Stimulated activated naive B cell treated with anti-CD40 and anti-IgM and Interleukin-4, amounts not matched to agents 10 μg/mL and 1 μg/mL and 100 μg/mL, for 72 hours (primary cell): ENCODE measurements around the gene CALML6.
A peak's percentile ranks its signal among the peaks of the same experiment; 100 is the strongest.

ENCODE experiments used
- ATAC-seq, 2 donors: fragments of 150-1000 bp; cut with Tn5 transposase; replicated peaks; 2 replicates each; pipeline ENCODE4 v1.10.0; 2021; ENCODE audit warnings: moderate library complexity in 1 of 2
- DNase-seq: peaks from one replicate; pipeline ENCODE4 v3.0.0; 2021
- H3K27ac Mint-ChIP-seq: one replicate; pipeline ENCODE4 v1.8.0; 2022; ENCODE audit warnings: mild to moderate bottlenecking, mixed read lengths
- H3K27me3 Mint-ChIP-seq, 2 donors: one replicate each; pipeline ENCODE4 v1.8.0; 2022; ENCODE audit warnings: mixed read lengths in 2 of 2
- H3K36me3 Mint-ChIP-seq, 2 donors: one replicate each; pipeline ENCODE4 v1.8.0; 2022; ENCODE audit warnings: mixed read lengths in 2 of 2, mild to moderate bottlenecking in 1 of 2
- H3K4me1 Mint-ChIP-seq, 2 donors: one replicate each; pipeline ENCODE4 v1.8.0; 2022; ENCODE audit warnings: mixed read lengths in 2 of 2, mild to moderate bottlenecking in 1 of 2
- H3K4me3 Mint-ChIP-seq, 2 donors: one replicate each; pipeline ENCODE4 v1.8.0; 2022; ENCODE audit warnings: mild to moderate bottlenecking in 2 of 2, mixed read lengths in 2 of 2, moderate library complexity in 1 of 2
- H3K9me3 Mint-ChIP-seq, 2 donors: one replicate each; pipeline ENCODE4 v1.8.0; 2022; ENCODE audit warnings: mixed read lengths in 2 of 2, mild to moderate bottlenecking in 1 of 2

Gene CALML6, protein sequence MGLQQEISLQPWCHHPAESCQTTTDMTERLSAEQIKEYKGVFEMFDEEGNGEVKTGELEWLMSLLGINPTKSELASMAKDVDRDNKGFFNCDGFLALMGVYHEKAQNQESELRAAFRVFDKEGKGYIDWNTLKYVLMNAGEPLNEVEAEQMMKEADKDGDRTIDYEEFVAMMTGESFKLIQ

DNA sequence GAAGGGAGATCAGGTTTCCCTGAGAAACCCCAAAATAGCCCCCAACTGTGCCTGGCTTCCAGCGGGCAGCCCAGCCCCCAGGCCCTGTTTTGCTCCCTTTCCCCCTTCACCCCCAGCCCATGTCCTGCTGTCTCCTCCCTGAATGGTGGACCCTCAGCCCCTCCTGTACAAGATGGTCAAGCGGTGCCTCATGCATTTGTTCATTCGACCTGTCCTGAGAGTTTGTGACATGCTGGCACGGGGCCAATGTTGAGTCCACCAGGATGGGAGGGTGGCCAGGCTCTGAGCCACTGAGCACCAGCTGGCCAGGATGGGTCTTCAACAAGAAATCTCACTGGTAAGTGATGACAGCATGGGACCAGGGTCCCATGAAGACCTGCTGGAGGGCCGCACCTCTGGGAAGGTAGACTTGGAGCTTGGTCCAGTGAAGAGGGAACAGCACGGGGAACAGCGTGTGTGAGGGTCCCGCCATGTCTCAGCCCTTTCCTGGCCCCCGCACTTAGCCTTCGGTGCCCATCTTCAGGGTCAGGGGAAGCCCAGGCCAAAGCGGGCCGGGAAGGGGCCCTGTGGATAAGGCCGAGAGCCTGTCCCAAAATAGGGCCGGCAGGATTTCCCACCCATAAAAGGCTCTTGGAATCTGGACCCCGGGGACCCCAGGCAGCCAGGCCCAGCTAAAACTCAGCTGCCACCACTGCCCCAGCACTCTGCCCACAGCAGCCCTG lies at the start of gene CALML6:
CALML6 (plus strand) TSS at position 290 of the 722 bp plus-strand sequence; CDS start at position 311, 21 bp downstream.
- ATAC-seq = no peak
- Mint-ChIP-seq H3K9me3 (no peaks in the 10 kb centered on the region), H3K4me3 (no peak within 1 kb of the TSS), H3K27ac (peak within 1 kb of the TSS; percentile 62), H3K27me3 (peaks cover 5 to 11% of the 10 kb centered on the region in 2 donors), H3K4me1 (peaks cover 12 to 17% of the 10 kb centered on the region in 2 donors), H3K36me3 (no peaks in the 10 kb centered on the region)
- no peak for DNase-seq

- Mint-ChIP-seq H3K4me3 (no peak overlapping the region), H3K27me3 (no peaks in the 10 kb centered on the region), H3K27ac (no peak overlapping the region), H3K9me3 (no peaks in the 10 kb centered on the region), H3K4me1 (peaks cover 56 to 82% of the 10 kb centered on the region in 2 donors), H3K36me3 (peaks cover 16 to 43% of the 10 kb centered on the region in 2 donors)
- ATAC-seq = no peak
- DNase-seq = no peak
Observed at GRCh38 chr1:1867164-1867563, 47.9 kb upstream of the CALML6 start.

DNA sequence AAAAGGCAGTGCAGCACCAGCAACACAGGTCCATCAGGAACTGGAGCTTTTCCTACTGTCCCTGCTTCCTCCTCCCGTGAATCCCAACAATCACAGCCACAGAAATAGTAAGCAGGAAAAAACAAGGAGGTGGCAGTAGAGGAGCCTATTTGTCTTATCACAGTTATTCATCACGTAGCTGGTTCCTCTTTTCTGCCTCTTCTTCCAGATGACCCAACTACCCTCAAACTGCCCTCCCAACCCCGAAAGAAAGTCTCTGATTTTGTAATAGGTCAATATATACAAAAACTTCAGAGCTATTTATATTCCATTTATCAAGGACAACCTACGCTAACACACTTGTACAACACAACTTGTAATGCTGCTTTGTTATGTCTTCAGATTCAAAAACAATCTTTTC lies 45.6 kb upstream of the CALML6 start:
- Mint-ChIP-seq H3K4me3 (no peak overlapping the region), H3K27me3 (no peaks in the 10 kb centered on the region), H3K36me3 (peaks cover 30 to 40% of the 10 kb centered on the region in 2 donors), H3K4me1 (peaks cover 59 to 84% of the 10 kb centered on the region in 2 donors), H3K27ac (peak overlapping the region; percentile 91), H3K9me3 (no peaks in the 10 kb centered on the region)
- DNase-seq (no peak), ATAC-seq (peak; percentile 63 to 65)

DNA sequence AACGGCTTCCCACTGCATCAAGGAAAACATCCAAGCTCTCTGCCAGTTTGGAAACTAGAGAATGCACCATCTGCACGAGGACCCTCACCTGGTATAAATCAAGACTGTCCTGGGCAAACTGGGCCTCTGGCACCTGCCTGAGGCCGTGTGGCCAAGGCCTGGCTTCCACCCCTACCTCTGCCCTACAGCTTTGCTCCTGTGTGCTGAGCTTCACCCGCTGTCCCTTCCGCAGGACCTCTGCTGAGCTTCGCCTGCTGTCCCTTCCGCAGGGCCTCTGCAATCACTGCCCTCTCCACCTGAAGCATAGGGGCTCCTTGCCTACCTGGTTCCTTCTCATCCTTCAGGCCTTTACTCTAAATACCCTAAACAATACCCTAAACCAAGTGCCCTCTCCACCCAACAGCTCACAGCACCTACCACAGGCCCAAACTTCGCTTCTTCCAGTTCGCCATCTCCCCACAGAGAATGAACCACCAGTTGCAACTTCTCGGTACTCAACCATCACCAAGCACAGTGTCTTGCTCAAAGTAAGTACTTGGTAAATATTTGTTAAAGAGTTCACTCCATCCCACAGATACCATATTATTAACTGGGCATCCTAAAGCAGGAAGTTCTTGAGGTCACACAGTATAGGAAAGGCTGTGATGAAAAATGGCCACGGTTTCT lies 42.6 kb upstream of the CALML6 start:
- Mint-ChIP-seq H3K9me3 (no peaks in the 10 kb centered on the region), H3K27ac (peak overlapping the region; percentile 11), H3K36me3 (peaks cover 43 to 55% of the 10 kb centered on the region in 2 donors), H3K4me1 (peaks cover 58 to 86% of the 10 kb centered on the region in 2 donors), H3K4me3 (no peak overlapping the region), H3K27me3 (no peaks in the 10 kb centered on the region)
- ATAC-seq = no peak
- DNase-seq = no peak

DNA sequence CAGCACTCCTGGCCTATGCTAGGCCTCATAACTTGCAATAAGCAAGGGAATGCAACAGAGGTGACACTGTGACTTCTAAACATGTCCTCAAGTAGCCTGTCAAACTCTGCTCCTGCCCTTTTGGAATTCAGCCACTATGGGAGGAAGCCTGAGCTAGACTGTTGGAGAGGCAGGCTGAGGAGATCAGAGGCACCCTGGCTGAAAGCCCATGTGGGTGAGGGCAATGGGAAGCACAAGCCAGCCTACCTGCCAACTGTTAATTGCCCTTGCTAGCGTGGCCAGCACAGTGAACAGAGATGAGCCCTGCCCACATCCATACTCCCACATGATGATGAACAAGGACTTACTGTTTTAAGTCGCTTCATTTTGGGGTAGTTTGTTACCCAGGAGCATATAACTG lies 41.9 kb upstream of the CALML6 start:
- no peak for ATAC-seq
- Mint-ChIP-seq H3K36me3 (peaks cover 45 to 55% of the 10 kb centered on the region in 2 donors), H3K27me3 (no peaks in the 10 kb centered on the region)

DNA sequence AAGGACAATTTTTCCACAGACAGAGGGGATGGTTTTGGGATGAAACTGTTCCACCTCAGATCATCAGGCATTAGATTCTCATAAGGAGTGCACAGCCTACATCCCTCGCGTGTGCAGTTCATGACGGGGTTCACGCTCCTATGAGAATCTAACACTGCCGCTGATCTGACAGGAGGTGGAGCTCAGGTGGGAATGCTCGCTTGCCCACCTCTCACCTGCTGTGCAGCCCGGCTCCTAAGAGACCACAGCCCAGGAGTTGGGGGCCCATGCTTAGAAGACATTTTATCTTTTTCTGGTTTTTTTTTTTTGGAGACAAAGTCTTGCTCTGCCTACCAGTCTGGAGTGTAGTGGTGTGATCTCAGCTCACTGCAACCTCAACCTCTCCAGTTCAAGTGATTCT lies 40.2 kb upstream of the CALML6 start:
- H3K27me3 Mint-ChIP-seq = no peaks in the 10 kb centered on the region
- DNase-seq = no peak
- no peak for ATAC-seq
- no peaks in the 10 kb centered on the region for H3K9me3 Mint-ChIP-seq
- H3K36me3 Mint-ChIP-seq = peaks cover 55 to 60% of the 10 kb centered on the region in 2 donors
- H3K27ac Mint-ChIP-seq = no peak overlapping the region
- peaks cover 61 to 87% of the 10 kb centered on the region in 2 donors for H3K4me1 Mint-ChIP-seq
- no peak overlapping the region for H3K4me3 Mint-ChIP-seq

More for the DNA sequence above, 41.9 kb upstream of the CALML6 start:
- DNase-seq = no peak
- Mint-ChIP-seq H3K4me1 (peaks cover 61 to 87% of the 10 kb centered on the region in 2 donors), H3K27ac (peak overlapping the region; percentile 11), H3K9me3 (no peaks in the 10 kb centered on the region), H3K4me3 (no peak overlapping the region)

GRCh38 chr1:1875932-1876331 lies 39.1 kb upstream of the CALML6 start:
- ATAC-seq = peak in 1 of 2 donors; percentile 16
- Mint-ChIP-seq H3K9me3 (no peaks in the 10 kb centered on the region), H3K27me3 (no peaks in the 10 kb centered on the region), H3K4me1 (peaks cover 58 to 86% of the 10 kb centered on the region in 2 donors), H3K4me3 (peak overlapping the region in 1 of 2 donors; percentile 12), H3K27ac (peak overlapping the region; percentile 83), H3K36me3 (peaks cover 55 to 61% of the 10 kb centered on the region in 2 donors)
- no peak for DNase-seq

- Mint-ChIP-seq H3K27ac (peak overlapping the region; percentile 83), H3K9me3 (no peaks in the 10 kb centered on the region), H3K4me1 (peaks cover 58 to 86% of the 10 kb centered on the region in 2 donors), H3K4me3 (peak overlapping the region in 1 of 2 donors; percentile 12), H3K36me3 (peaks cover 52 to 60% of the 10 kb centered on the region in 2 donors), H3K27me3 (no peaks in the 10 kb centered on the region)
- no peak for ATAC-seq
- no peak for DNase-seq
Observed at GRCh38 chr1:1876335-1876930, 38.6 kb upstream of the CALML6 start.

- no peaks in the 10 kb centered on the region for H3K9me3 Mint-ChIP-seq
- peaks cover 40 to 58% of the 10 kb centered on the region in 2 donors for H3K36me3 Mint-ChIP-seq
- H3K4me3 Mint-ChIP-seq = no peak overlapping the region
- no peak for DNase-seq
- no peak for ATAC-seq
- H3K27me3 Mint-ChIP-seq = no peaks in the 10 kb centered on the region
- peaks cover 51 to 86% of the 10 kb centered on the region in 2 donors for H3K4me1 Mint-ChIP-seq
- no peak overlapping the region for H3K27ac Mint-ChIP-seq
Observed at GRCh38 chr1:1877865-1878436, 37.1 kb upstream of the CALML6 start.

DNA sequence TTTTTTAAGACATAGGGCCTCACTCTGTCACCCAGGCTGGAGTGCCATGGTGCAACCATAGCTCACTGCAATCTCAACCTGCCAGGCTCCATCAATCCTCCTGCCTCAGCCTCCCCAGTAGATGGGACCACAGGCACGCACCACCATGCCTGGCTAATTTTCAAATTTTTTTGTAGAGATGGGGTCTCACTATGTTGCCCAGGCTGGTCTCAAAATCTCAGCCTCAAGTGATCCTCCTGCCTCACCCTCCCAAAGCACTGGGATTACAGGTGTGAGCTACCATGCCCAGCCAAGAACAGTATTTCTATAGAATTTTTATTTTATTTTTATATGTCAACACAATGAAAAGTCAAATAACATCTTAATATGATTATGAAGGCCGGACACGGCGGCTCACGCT lies 35.1 kb upstream of the CALML6 start:
- Mint-ChIP-seq H3K36me3 (peaks cover 32 to 55% of the 10 kb centered on the region in 2 donors), H3K9me3 (no peaks in the 10 kb centered on the region), H3K4me3 (no peak overlapping the region), H3K27ac (no peak overlapping the region), H3K4me1 (peaks cover 44 to 89% of the 10 kb centered on the region in 2 donors), H3K27me3 (no peaks in the 10 kb centered on the region)
- no peak for ATAC-seq
- no peak for DNase-seq

GRCh38 chr1:1880617-1881312 lies 34.3 kb upstream of the CALML6 start:
- no peaks in the 10 kb centered on the region for H3K27me3 Mint-ChIP-seq
- peaks cover 25 to 47% of the 10 kb centered on the region in 2 donors for H3K36me3 Mint-ChIP-seq
- peaks cover 41 to 81% of the 10 kb centered on the region in 2 donors for H3K4me1 Mint-ChIP-seq
- H3K27ac Mint-ChIP-seq = peak overlapping the region; percentile 2
- no peaks in the 10 kb centered on the region for H3K9me3 Mint-ChIP-seq
- DNase-seq = no peak
- no peak for ATAC-seq
- H3K4me3 Mint-ChIP-seq = no peak overlapping the region

DNA sequence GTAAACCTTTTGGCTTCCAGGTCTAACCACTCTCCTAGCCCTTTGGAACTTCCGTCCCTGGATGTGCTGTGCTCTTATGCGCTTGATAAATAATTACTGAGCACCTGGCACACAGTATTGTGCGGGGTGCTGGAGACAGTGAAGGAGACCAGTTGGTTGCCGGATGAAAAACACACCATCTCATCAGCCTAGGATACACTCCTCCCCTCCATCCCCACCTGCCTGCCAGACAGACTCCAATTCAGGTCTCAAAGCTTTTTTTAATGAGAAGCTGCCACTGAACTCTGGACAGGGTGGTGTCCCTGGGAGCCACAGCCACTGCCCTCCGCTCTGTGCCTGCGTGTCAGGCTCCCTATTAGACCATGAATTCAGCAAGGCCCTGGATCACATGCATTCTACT lies 33.3 kb upstream of the CALML6 start:
- H3K27ac Mint-ChIP-seq = peak overlapping the region; percentile 2
- no peak overlapping the region for H3K4me3 Mint-ChIP-seq
- no peaks in the 10 kb centered on the region for H3K9me3 Mint-ChIP-seq
- no peak for DNase-seq
- H3K36me3 Mint-ChIP-seq = peaks cover 18 to 42% of the 10 kb centered on the region in 2 donors
- ATAC-seq = no peak
- H3K4me1 Mint-ChIP-seq = peaks cover 36 to 73% of the 10 kb centered on the region in 2 donors
- H3K27me3 Mint-ChIP-seq = no peaks in the 10 kb centered on the region

GRCh38 chr1:1883092-1883873 lies 31.8 kb upstream of the CALML6 start:
- no peak overlapping the region for H3K27ac Mint-ChIP-seq
- H3K4me3 Mint-ChIP-seq = peak overlapping the region in 1 of 2 donors; percentile 37
- peaks cover 13 to 36% of the 10 kb centered on the region in 2 donors for H3K36me3 Mint-ChIP-seq

More at GRCh38 chr1:1883092-1883873, 31.8 kb upstream of the CALML6 start:
- Mint-ChIP-seq H3K27me3 (no peaks in the 10 kb centered on the region), H3K4me1 (peaks cover 34 to 76% of the 10 kb centered on the region in 2 donors), H3K9me3 (no peaks in the 10 kb centered on the region)
- DNase-seq (no peak), ATAC-seq (no peak)
